Thyroid gland (tissue), 4 donors: Measurements from ENCODE around the gene HACD2.

Source experiments
- POLR2A ChIP-seq, 2 donors: fragments of 450-650 bp; IDR thresholded peaks; one replicate each; pipeline ENCODE4 v1.6.1; 2017; ENCODE audit warnings: antibody characterized with exemption in 2 of 2, mild to moderate bottlenecking in 2 of 2, moderate library complexity in 1 of 2
- TF ChIP-seq, protein P1 (sequence below), 6 experiments: fragments of 200-600 bp in 3 of 6; fragments of 450-650 bp in 3 of 6; sonication (generic) in 3 of 6; IDR thresholded peaks; one replicate each; pipeline ENCODE4 v1.5.1; 2016 to 2019; ENCODE audit warnings: antibody characterized with exemption in 6 of 6, mild to moderate bottlenecking in 2 of 6, inconsistent platforms in 1 of 6, moderate library complexity in 1 of 6

DNA sequence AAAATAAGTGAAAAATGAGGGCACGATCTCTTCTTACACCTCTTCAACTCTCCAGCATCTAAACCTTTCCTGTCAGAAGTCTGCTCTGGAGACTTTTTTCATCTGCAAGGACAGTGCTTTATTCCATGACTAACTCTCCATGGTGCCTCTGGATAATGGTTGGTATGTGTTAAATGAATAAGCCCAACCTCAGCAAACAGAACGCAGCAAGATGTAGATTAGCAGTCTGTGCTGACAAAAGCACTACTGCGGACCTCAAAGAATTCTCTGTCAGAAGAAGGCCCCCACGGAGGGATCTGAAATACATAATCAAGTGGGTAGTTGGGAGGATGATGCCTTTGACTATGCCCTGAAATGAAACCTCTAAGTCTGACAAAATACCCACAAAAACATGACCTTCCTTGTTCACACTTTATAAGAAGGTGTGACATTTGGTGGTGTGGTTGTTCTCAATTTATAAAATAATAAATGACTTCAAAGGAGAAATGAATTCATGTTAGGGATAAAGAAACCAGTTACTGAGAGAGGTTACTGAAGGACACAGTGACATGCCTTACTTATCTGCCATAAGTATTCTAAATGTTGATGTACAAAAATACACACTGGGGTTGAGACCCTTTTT lies 92.8 kb downstream of the HACD2 start:
- TF ChIP-seq, protein P1, sequence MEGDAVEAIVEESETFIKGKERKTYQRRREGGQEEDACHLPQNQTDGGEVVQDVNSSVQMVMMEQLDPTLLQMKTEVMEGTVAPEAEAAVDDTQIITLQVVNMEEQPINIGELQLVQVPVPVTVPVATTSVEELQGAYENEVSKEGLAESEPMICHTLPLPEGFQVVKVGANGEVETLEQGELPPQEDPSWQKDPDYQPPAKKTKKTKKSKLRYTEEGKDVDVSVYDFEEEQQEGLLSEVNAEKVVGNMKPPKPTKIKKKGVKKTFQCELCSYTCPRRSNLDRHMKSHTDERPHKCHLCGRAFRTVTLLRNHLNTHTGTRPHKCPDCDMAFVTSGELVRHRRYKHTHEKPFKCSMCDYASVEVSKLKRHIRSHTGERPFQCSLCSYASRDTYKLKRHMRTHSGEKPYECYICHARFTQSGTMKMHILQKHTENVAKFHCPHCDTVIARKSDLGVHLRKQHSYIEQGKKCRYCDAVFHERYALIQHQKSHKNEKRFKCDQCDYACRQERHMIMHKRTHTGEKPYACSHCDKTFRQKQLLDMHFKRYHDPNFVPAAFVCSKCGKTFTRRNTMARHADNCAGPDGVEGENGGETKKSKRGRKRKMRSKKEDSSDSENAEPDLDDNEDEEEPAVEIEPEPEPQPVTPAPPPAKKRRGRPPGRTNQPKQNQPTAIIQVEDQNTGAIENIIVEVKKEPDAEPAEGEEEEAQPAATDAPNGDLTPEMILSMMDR (IDR thresholded peaks at IDR 0.05) = no peak
- no peak for TF ChIP-seq POLR2A (IDR thresholded peaks at IDR 0.05)
